Keratinocyte (primary cell): ENCODE results near the gene ABHD5. TPM values are rescaled to one million over a fixed set of nuclear protein-coding genes. Genes with fewer than 3 reads are reported as not detected.
A peak's percentile ranks its signal among the peaks of the same experiment; 100 is the strongest.

Experiments
- DNase-seq: peaks from one replicate; pipeline ENCODE4 v3.0.0-alpha.2; 2011; ENCODE audit warnings: low read depth, missing footprints, low spot score
- FAIRE-seq: peaks from 2 replicates; lab custom pipeline; 2011; peaks lifted over from hg19 to GRCh38; lab: Jason Lieb, UNC
- H2AFZ ChIP-seq: 2 replicates; pipeline ENCODE4 v1.6.0; 2012; ENCODE audit warnings: low read length, control low read depth, inconsistent platforms; ENCODE audit not compliant: control insufficient read depth
- H3K27ac ChIP-seq: 2 replicates; pipeline ENCODE4 v1.5.1; 2011; ENCODE audit warnings: low read length; ENCODE audit not compliant: control insufficient read depth, insufficient read depth
- H3K27me3 ChIP-seq: 3 replicates; pipeline ENCODE4 v1.6.0; 2011; ENCODE audit warnings: low read length; ENCODE audit not compliant: control insufficient read depth, insufficient read depth; ENCODE audit errors: extremely low read depth
- H3K36me3 ChIP-seq, 2 experiments: 2 replicates in 1 of 2; 3 replicates in 1 of 2; pipeline ENCODE4 v1.5.1; 2011; ENCODE audit warnings: low read length in 2 of 2, mild to moderate bottlenecking in 1 of 2; ENCODE audit not compliant: control insufficient read depth in 2 of 2, insufficient read depth in 2 of 2; ENCODE audit errors: extremely low read depth in 1 of 2
- H3K4me1 ChIP-seq: 3 replicates; pipeline ENCODE4 v1.5.1; 2011; ENCODE audit warnings: low read length; ENCODE audit not compliant: control insufficient read depth, insufficient read depth; ENCODE audit errors: extremely low read depth
- H3K4me2 ChIP-seq: 3 replicates; pipeline ENCODE4 v1.6.0; 2011; ENCODE audit warnings: low read depth, low read length; ENCODE audit not compliant: control insufficient read depth, insufficient read depth; ENCODE audit errors: extremely low read depth
- H3K4me3 ChIP-seq, 3 experiments: fragments of 200-600 bp in 1 of 3; sonication (generic) in 1 of 3; 2 replicates in 2 of 3; 3 replicates in 1 of 3; pipeline ENCODE4 v1.5.1; 2011 to 2016; ENCODE audit warnings: low read length in 3 of 3, mild to moderate bottlenecking in 3 of 3, control low read depth in 2 of 3, inconsistent platforms in 1 of 3, low read depth in 1 of 3, mixed read lengths in 1 of 3, mixed run types in 1 of 3, moderate library complexity in 1 of 3; ENCODE audit not compliant: control insufficient read depth in 2 of 3, insufficient read depth in 2 of 3; ENCODE audit errors: extremely low read depth in 1 of 3
- H3K79me2 ChIP-seq: 2 replicates; pipeline ENCODE4 v1.6.0; 2012; ENCODE audit warnings: low read length; ENCODE audit not compliant: control insufficient read depth, insufficient read depth
- H3K9ac ChIP-seq: 3 replicates; pipeline ENCODE4 v1.6.0; 2011; ENCODE audit warnings: low read length; ENCODE audit not compliant: control insufficient read depth, insufficient read depth; ENCODE audit errors: extremely low read depth
- H3K9me1 ChIP-seq: 3 replicates; pipeline ENCODE4 v1.6.0; 2011; ENCODE audit warnings: low read length; ENCODE audit not compliant: control insufficient read depth, insufficient read depth; ENCODE audit errors: extremely low read depth
- H3K9me3 ChIP-seq: 2 replicates; pipeline ENCODE4 v1.5.1; 2012; ENCODE audit warnings: low read depth, low read length; ENCODE audit not compliant: control insufficient read depth
- H4K20me1 ChIP-seq: 3 replicates; pipeline ENCODE4 v1.6.0; 2011; ENCODE audit warnings: low read length; ENCODE audit not compliant: control insufficient read depth, insufficient read depth; ENCODE audit errors: extremely low read depth
- CTCF ChIP-seq, 3 experiments: IDR thresholded peaks in 1 of 3; conservative IDR thresholded peaks in 1 of 3; optimal IDR thresholded peaks in 1 of 3; 2 replicates in 2 of 3; 3 replicates in 1 of 3; pipeline versions ENCODE3 to v1.5.1; 2011; ENCODE audit warnings: low read length in 3 of 3, mild to moderate bottlenecking in 3 of 3, moderate library complexity in 2 of 3, control low read depth in 1 of 3, inconsistent platforms in 1 of 3; ENCODE audit not compliant: insufficient read depth in 2 of 3; ENCODE audit errors: extremely low read depth in 1 of 3
- EZH2 ChIP-seq: IDR thresholded peaks from one replicate; pipeline ENCODE4 v1.6.1; 2012; ENCODE audit warnings: inconsistent platforms, mild to moderate bottlenecking, low read length, moderate library complexity
- dilution Hi-C: fragments of 300-500 bp; cut with MboI; formaldehyde crosslinking; loops from one replicate; pipeline ENCODE4 v1.7.0; 2020; ENCODE audit warnings: low sequenced_read_pairs; ENCODE audit not compliant: extremely low pct_ligation_motif_present
- polyA plus RNA-seq, 5 experiments: library from polyadenylated mRNA; depleted of rRNA in 3 of 5; stranded (reverse) in 3 of 5; stranded (forward) in 1 of 5; unstranded in 1 of 5; fragments of >200 nt; gene quantifications; 1 replicate in 1 of 5; 2 replicates in 3 of 5; 3 replicates in 1 of 5; pipeline versions ENCODE4 v1.2.1 to v1.2.3, GENCODE V29; 2011 to 2012; ENCODE audit warnings: missing spikeins in 2 of 5, low read depth in 1 of 5, low replicate concordance in 1 of 5

Gene ABHD5
- polyA plus RNA-seq, 1 donor (not counting 4 experiments of a cell fraction or from before 2014, with no cell fraction given), result 26.8 TPM

DNA sequence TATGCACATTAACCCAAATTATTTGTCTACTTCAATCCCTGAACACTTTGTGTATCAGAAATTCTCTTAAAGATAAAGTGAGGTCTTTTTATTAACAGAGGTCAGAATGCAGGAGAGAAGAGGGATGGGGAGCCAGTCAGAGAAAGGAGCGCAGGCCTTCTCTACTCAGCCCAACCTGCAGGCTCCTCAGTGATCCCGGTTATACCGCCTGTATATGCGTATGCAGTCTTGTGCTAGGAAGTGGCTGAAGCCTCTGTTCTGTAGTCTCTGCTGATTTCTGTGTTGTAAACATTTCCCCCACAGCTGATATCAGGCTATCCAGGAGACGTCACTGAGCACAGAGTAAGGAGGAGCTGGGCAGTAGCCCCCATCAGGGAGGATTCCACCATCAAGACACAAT is 57.9 kb downstream of the ABHD5 start:
- Histone ChIP-seq H3K9ac (no peak overlapping the region), H3K79me2 (no peaks in the 10 kb centered on the region), H3K27me3 (no peaks in the 10 kb centered on the region), H3K36me3 (no peaks in the 10 kb centered on the region), H2AFZ (peak overlapping the region; percentile 80), H3K27ac (no peak overlapping the region), H3K4me3 (no peak overlapping the region), H3K9me3 (no peaks in the 10 kb centered on the region), H4K20me1 (no peaks in the 10 kb centered on the region), H3K9me1 (no peaks in the 10 kb centered on the region), H3K4me1 (peaks cover 14% of the 10 kb centered on the region), H3K4me2 (peak overlapping the region; percentile 36)
- TF ChIP-seq EZH2 (no peak), CTCF (optimal IDR thresholded peaks at IDR 0.05 in 1 of 3, IDR thresholded peaks at IDR 0.05 in 1 of 3, conservative IDR thresholded peaks at IDR 0.05 in 1 of 3; ENCODE audit: extremely low read depth in 1 of 3, insufficient read depth in 2 of 3, low read length in 3 of 3) (no peak)
- FAIRE-seq, result no peak
- dilution Hi-C loops, result no loop called here
- no peak for DNase-seq

DNA sequence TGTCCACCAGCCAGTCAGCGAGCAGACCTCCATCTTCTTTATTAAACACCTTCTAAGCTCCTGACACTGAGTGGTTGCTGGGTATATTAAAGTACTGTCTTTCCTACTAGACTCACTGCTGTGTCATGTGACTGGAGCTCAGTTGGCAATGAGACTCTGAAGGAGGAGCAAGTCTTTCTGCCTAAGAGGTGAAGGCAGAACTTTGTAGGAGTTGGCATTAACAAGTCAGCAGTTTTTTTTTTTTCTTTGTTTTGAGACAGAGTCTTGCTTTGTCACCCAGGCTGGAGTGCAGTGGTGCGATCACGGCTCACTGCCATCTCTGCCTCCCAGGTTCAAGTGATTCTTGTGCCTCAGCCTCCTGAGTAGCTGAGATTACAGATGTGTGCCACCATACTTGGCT is 62.2 kb downstream of the ABHD5 start:
- dilution Hi-C loops, result no loop called here
- no peak overlapping the region for H3K4me3 ChIP-seq
- peak; percentile 72 for FAIRE-seq

More for the DNA sequence above, 62.2 kb downstream of the ABHD5 start:
- Histone ChIP-seq H3K9ac (no peak overlapping the region), H3K79me2 (no peaks in the 10 kb centered on the region), H4K20me1 (no peaks in the 10 kb centered on the region), H3K9me3 (no peaks in the 10 kb centered on the region), H2AFZ (no peak overlapping the region), H3K27ac (no peak overlapping the region), H3K4me2 (no peak overlapping the region), H3K36me3 (no peaks in the 10 kb centered on the region), H3K27me3 (no peaks in the 10 kb centered on the region), H3K9me1 (no peaks in the 10 kb centered on the region), H3K4me1 (peaks cover 29% of the 10 kb centered on the region)
- DNase-seq, result no peak
- TF ChIP-seq EZH2 (no peak), CTCF (optimal IDR thresholded peaks at IDR 0.05 in 1 of 3, IDR thresholded peaks at IDR 0.05 in 1 of 3, conservative IDR thresholded peaks at IDR 0.05 in 1 of 3; ENCODE audit: extremely low read depth in 1 of 3, insufficient read depth in 2 of 3, low read length in 3 of 3) (no peak)
